IMR-90 (cell line): ENCODE measurements around the gene STOML2.

Source experiments
- CEBPB ChIP-seq: IDR thresholded peaks from 2 replicates; pipeline ENCODE4 v1.6.1; 2012; ENCODE audit warnings: low read depth, low read length, improper control_type of control experiment
- MXI1 ChIP-seq: IDR thresholded peaks from 2 replicates; pipeline ENCODE4 v1.6.1; 2012; ENCODE audit warnings: low read depth, mild to moderate bottlenecking, low read length, moderate library complexity, borderline replicate concordance
- TF ChIP-seq, protein P1 (sequence below): conservative IDR thresholded peaks from 2 replicates; pipeline ENCODE4 v1.5.1; 2012; ENCODE audit warnings: mild to moderate bottlenecking, low read depth, low read length, improper control_type of control experiment

DNA sequence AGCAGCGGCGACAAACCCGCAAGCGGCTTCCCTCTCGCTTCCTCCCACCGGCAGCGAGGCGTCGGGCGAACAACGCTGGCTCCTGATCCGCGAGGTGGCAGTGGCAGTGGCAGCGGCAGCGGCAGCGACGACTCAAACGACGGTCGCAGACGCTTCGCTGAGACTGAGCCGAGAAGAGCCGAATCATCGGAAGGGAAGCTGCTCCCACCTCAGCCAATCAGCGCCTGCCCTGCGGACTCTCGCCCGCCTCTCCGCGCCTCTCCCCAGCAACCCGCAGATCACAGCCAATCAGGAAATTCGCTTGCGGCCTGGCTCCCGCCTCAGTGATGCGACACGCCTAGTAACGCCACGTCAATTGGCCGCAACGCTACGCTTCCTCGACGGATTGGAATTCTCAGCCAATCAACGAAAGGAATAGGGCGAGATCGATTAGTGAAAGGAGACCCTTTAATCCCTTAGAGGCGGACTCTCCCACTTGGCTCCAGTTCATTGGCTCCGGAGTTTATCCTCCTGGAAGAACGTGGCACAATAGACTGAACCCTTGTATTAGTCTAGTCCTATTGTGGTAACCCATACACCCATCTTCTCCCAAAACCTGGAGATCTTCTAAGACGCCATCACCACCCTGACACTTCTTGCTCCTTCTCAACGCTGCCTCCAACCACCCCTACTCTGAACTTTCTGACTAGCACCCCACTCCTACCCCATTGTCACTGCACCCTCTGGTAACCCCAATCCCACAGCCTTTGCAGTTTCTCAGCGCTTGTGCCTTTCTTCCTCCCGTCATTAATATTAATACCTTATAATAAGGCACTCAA, 30.3 kb downstream of the STOML2 start, which contains the start of gene VCP:
- TF ChIP-seq CEBPB: no peak
- TF ChIP-seq, protein P1, sequence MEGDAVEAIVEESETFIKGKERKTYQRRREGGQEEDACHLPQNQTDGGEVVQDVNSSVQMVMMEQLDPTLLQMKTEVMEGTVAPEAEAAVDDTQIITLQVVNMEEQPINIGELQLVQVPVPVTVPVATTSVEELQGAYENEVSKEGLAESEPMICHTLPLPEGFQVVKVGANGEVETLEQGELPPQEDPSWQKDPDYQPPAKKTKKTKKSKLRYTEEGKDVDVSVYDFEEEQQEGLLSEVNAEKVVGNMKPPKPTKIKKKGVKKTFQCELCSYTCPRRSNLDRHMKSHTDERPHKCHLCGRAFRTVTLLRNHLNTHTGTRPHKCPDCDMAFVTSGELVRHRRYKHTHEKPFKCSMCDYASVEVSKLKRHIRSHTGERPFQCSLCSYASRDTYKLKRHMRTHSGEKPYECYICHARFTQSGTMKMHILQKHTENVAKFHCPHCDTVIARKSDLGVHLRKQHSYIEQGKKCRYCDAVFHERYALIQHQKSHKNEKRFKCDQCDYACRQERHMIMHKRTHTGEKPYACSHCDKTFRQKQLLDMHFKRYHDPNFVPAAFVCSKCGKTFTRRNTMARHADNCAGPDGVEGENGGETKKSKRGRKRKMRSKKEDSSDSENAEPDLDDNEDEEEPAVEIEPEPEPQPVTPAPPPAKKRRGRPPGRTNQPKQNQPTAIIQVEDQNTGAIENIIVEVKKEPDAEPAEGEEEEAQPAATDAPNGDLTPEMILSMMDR: no peak
- no peak for TF ChIP-seq MXI1
